VCaP (cell line): ENCODE data around the gene SKI.

Experiments used
- H3K27ac ChIP-seq: fragments of 450-650 bp; 2 replicates; pipeline ENCODE4 v1.5.1; 2017
- TF ChIP-seq, protein P1 (sequence below): fragments of 450-650 bp; conservative IDR thresholded peaks from 2 replicates; pipeline ENCODE4 v1.5.1; 2017; ENCODE audit warnings: mild to moderate bottlenecking, moderate library complexity

The SKI gene

DNA sequence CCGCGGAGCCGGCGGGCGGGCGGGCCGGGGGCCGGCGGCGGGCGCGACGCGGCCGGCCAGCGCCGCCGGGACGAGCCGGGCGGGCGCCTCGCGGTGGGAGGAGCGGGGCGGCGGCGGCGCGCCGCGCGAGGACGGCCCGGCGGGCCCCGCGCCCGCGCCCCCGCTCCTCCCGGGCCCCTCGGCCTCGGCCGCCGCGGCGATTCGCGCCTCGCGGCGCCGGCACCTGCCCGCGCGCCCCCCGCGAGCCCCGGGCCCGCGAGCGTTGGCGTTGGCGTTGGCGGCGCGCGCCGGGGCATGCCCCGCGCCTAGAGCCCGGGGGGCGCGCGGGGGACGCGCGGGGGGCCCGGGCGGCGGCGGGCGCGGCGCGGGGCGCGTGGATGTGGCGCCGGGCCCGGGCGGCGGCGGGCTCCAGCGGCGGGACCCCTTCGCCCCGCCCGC, at the start of gene SKI:
Gene SKI (plus strand): TSS at position 163 of the 438 bp plus-strand sequence. CDS start 448 bp downstream, outside the sequence.
- H3K27ac ChIP-seq = peak within 1 kb of the TSS; percentile 99

DNA sequence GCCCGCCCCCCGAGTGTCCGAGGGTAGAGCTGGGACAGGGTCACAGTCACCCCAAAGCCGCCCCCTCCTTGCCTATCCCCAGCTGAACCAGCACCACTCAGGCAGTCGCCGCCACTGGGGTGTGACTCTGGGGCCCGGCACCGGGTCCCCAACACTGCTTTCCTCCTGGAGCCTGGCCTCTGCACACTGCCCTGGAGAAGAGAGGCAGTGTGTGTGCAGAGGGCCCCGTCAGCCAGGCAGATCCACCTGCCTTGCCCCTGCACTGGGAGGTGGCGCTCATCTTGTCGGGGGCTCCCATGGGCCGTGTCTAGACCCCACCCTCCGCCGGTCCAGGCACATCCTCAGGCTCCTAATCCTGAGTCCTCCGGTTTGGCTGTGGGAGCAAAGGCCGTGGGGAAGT, 49.2 kb upstream of the SKI start:
- TF ChIP-seq, protein P1, sequence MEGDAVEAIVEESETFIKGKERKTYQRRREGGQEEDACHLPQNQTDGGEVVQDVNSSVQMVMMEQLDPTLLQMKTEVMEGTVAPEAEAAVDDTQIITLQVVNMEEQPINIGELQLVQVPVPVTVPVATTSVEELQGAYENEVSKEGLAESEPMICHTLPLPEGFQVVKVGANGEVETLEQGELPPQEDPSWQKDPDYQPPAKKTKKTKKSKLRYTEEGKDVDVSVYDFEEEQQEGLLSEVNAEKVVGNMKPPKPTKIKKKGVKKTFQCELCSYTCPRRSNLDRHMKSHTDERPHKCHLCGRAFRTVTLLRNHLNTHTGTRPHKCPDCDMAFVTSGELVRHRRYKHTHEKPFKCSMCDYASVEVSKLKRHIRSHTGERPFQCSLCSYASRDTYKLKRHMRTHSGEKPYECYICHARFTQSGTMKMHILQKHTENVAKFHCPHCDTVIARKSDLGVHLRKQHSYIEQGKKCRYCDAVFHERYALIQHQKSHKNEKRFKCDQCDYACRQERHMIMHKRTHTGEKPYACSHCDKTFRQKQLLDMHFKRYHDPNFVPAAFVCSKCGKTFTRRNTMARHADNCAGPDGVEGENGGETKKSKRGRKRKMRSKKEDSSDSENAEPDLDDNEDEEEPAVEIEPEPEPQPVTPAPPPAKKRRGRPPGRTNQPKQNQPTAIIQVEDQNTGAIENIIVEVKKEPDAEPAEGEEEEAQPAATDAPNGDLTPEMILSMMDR = no peak
- H3K27ac ChIP-seq = no peak overlapping the region

More for the DNA sequence above, at the start of gene SKI:
- TF ChIP-seq, protein P1 = no peak

DNA sequence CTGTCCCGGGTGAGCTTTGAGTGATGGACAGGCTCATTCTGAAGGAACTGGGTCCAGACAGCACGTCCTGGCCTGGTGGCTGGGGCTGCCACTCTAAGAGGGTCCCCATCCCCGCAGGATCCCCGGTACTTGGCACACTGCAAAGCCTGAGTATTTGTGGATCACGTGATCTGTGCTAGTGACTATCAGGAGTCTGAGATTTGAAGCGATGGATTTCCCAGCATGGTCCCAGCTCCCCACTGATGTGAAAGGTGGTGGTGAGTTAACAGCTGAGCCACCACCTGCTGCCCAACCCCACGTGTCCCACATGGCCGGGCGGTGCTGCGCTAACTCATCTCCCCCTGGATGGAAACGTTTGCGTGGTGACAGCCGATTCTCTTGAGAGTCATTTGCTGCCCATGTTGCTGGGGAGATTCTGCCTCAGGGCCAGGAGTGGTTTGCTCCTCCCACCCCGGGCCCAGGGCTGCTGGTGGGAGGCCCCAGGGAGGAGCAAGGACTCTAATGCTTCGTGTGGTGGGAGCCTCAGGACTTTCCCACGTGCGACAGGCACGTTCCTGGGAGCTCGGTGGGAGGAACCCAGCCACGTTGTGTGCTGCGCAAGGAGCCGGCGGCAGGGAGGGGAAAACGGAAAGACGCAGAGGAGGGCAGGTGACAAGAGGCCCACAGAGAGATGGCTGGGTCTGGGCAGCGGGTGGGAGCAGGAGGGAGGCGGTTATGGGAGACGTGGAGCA, 48.7 kb upstream of the SKI start:
- TF ChIP-seq, protein P1 = no peak
- no peak overlapping the region for H3K27ac ChIP-seq

DNA sequence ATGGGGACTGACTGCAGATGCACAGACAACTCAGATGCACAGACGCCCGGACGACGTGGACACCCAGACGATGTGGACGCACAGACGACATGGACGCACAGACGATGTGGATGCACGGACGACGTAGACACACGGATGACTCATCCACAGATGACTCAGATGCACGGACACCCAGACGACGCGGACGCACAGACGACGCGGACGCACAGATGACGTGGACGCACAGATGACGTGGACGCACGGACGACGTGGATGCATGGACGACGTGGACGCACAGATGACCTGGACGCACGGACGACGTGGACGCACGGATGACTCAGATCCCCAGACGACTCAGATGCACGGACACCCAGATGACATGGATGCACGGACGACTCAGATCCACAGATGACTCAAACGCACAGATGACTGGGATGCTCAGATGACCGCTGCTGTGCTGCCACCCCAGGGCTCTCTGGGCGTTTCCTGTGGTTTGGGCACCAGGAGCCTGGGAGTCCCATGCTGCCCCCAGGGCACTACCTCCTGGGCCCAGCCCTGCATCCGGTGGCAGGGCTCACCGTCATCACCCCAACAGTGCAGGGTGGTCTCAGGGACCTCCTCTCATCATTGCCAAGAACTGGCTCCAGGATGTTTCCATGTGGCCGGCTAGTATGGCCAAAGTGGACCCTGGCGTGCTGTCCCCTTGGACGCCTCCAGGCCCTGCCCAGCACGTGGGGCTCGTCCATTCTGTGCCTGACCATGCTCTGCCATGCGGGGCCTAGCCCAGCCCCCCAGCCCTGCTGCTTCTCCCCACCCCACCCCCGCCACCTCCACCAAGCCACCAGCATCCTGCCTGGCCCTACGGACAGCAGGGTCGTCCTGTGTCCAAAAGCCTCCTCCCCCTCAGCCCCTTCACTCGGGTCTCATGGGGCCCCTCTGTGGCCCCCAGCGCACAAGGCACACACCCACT, 47.5 kb upstream of the SKI start:
- TF ChIP-seq, protein P1 = no peak
- H3K27ac ChIP-seq = no peak overlapping the region

DNA sequence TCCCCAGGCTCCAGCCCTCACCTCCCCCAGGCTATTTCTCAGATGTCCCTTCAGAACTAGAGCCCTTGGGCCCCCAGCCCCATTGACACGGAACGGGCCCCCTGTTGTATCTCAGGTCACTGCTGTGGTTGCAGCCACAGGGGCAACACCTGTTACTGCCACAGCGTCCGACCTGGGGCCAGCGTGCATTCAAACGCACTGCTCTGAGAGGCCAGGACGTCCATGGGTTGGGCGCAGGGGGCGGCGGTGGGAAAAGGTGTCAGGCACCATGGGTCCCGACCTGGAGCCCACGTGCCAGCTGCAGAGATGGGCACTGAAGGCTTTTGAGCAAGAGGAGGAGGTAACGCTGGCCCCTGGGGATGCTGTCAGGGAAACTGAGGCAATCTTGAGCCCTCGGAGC, 46.8 kb upstream of the SKI start:
- H3K27ac ChIP-seq = no peak overlapping the region

DNA sequence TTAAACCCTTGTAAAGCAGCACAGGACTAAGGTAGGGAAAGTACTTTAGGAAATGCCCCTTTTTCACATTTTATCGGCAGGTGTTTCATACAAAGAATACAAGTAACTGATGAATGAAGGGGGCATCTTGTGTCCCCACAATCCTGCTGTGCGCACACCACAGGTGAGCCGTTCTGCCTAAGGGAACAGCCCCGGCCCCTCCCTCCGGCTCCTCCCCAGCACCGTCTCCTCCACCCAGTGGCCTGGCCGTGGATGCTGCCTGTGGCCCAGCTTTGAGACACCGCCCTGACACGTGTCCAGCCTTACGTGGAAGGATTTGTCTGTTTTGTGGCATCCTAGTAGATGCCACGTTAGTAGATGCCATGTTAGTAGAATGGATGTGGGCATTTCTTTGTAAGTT, 46.4 kb upstream of the SKI start:
- TF ChIP-seq, protein P1 = no peak
- H3K27ac ChIP-seq = no peak overlapping the region

More for the DNA sequence above, 46.8 kb upstream of the SKI start:
- TF ChIP-seq, protein P1 = no peak

DNA sequence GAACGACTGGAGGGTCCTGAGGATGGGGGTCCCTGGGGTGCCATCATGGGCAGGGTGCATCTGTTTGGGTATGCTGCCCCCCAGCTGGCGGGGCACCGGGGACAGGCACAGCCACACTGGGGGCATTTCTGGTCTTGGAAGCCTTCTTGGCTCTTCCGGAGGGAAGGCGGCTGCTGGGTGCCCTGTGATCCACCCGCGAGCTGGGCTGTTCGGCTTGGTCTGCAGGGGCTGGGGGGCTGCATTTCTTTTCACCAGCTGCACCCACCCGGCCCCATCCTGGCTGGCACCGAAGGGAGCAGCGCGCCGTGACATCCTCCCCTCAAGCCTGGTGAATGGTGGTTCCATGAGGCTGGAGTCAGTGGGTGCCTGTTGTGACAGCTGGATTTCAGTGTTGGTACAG, 45.7 kb upstream of the SKI start:
- no peak overlapping the region for H3K27ac ChIP-seq
- TF ChIP-seq, protein P1 = no peak
